Mesenchymal stem cell (in vitro differentiated cells and primary cell): ENCODE data around the gene RFX6. TPM values are rescaled to one million over a fixed set of nuclear protein-coding genes. Genes with fewer than 3 reads are reported as not detected.

Source experiments
- DNase-seq: peaks from one replicate; pipeline ENCODE4 v3.0.0-alpha.2; 2013
- H2AFZ ChIP-seq: one replicate; pipeline ENCODE4 v1.6.1; 2013; ENCODE audit warnings: low read depth, mild to moderate bottlenecking, control low read depth, inconsistent platforms, low read length, moderate library complexity
- H2AK5ac ChIP-seq: 2 replicates; pipeline ENCODE4 v1.6.1; 2013; ENCODE audit warnings: low read length, moderate library complexity, mild to moderate bottlenecking, inconsistent platforms; ENCODE audit not compliant: severe bottlenecking
- H2BK120ac ChIP-seq: one replicate; pipeline ENCODE4 v1.6.1; 2013; ENCODE audit warnings: low read depth, mild to moderate bottlenecking, inconsistent platforms, low read length, moderate library complexity
- H2BK12ac ChIP-seq, 2 experiments: one replicate each; pipeline ENCODE4 v1.6.1; 2013; ENCODE audit warnings: inconsistent platforms in 2 of 2, low read length in 2 of 2, mild to moderate bottlenecking in 2 of 2, moderate library complexity in 2 of 2, control low read depth in 1 of 2
- H2BK15ac ChIP-seq: one replicate; pipeline ENCODE4 v1.6.1; 2013; ENCODE audit warnings: mild to moderate bottlenecking, low read depth, inconsistent platforms; ENCODE audit not compliant: poor library complexity, severe bottlenecking
- H2BK5ac ChIP-seq: 2 replicates; pipeline ENCODE4 v1.6.1; 2013; ENCODE audit warnings: low read depth, mild to moderate bottlenecking, low read length, control low read depth, inconsistent platforms; ENCODE audit not compliant: poor library complexity, severe bottlenecking
- H3K14ac ChIP-seq, 2 experiments: one replicate each; pipeline ENCODE4 v1.6.1; 2013; ENCODE audit warnings: inconsistent platforms in 2 of 2, low read length in 2 of 2, control low read depth in 1 of 2, mild to moderate bottlenecking in 1 of 2, moderate library complexity in 1 of 2
- H3K18ac ChIP-seq, 2 experiments: one replicate each; pipeline ENCODE4 v1.6.1; 2013; ENCODE audit warnings: inconsistent platforms in 2 of 2, low read length in 2 of 2, control low read depth in 1 of 2, low read depth in 1 of 2, mild to moderate bottlenecking in 1 of 2
- H3K23ac ChIP-seq, 2 experiments: one replicate each; pipeline ENCODE4 v1.6.1; 2013; ENCODE audit warnings: inconsistent platforms in 2 of 2, low read length in 2 of 2, mild to moderate bottlenecking in 2 of 2, moderate library complexity in 2 of 2, control low read depth in 1 of 2
- H3K27ac ChIP-seq: 2 replicates; pipeline ENCODE4 v1.5.1; 2013; ENCODE audit warnings: mild to moderate bottlenecking, moderate library complexity, low read length, control low read depth, inconsistent platforms; ENCODE audit not compliant: poor library complexity, severe bottlenecking
- H3K27me3 ChIP-seq, 2 experiments: 2 replicates each; pipeline versions ENCODE4 v1.6.1 to v1.7.0; 2013; ENCODE audit warnings: low read length in 2 of 2, mild to moderate bottlenecking in 2 of 2, moderate library complexity in 2 of 2, control low read depth in 1 of 2, inconsistent platforms in 1 of 2; ENCODE audit not compliant: control insufficient read depth in 1 of 2, insufficient read depth in 1 of 2
- H3K36me3 ChIP-seq, 2 experiments: 2 replicates each; pipeline versions ENCODE4 v1.6.1 to v1.7.0; 2013; ENCODE audit warnings: low read length in 2 of 2, control low read depth in 1 of 2, inconsistent platforms in 1 of 2, low read depth in 1 of 2, mild to moderate bottlenecking in 1 of 2; ENCODE audit not compliant: insufficient read depth in 2 of 2, control insufficient read depth in 1 of 2
- H3K4ac ChIP-seq, 2 experiments: one replicate each; pipeline ENCODE4 v1.6.1; 2013; ENCODE audit warnings: inconsistent platforms in 2 of 2, low read length in 2 of 2, mild to moderate bottlenecking in 2 of 2, moderate library complexity in 2 of 2, control low read depth in 1 of 2, low read depth in 1 of 2
- H3K4me1 ChIP-seq: 2 replicates; pipeline ENCODE4 v1.6.1; 2013; ENCODE audit warnings: low read depth, low read length, control low read depth; ENCODE audit not compliant: control insufficient read depth, insufficient read depth
- H3K4me2 ChIP-seq: 2 replicates; pipeline ENCODE4 v1.6.1; 2013; ENCODE audit warnings: low read length, mild to moderate bottlenecking, inconsistent platforms; ENCODE audit not compliant: poor library complexity, severe bottlenecking
- H3K4me3 ChIP-seq, 2 experiments: 2 replicates each; pipeline versions ENCODE4 v1.5.1 to v1.7.0; 2013; ENCODE audit warnings: low read length in 2 of 2, mild to moderate bottlenecking in 2 of 2, control low read depth in 1 of 2, low read depth in 1 of 2; ENCODE audit not compliant: insufficient read depth in 1 of 2
- H3K79me1 ChIP-seq: replicated peaks from 2 replicates; pipeline ENCODE4 v1.6.1; 2013; ENCODE audit warnings: mild to moderate bottlenecking, control low read depth, low read length, inconsistent platforms; ENCODE audit not compliant: poor library complexity, severe bottlenecking
- H3K9ac ChIP-seq: 2 replicates; pipeline ENCODE4 v1.7.0; 2013; ENCODE audit warnings: mild to moderate bottlenecking, low read length, moderate library complexity
- H3K9me3 ChIP-seq: 2 replicates; pipeline ENCODE4 v1.7.0; 2013; ENCODE audit warnings: mild to moderate bottlenecking, low read length; ENCODE audit not compliant: control insufficient read depth
- H4K8ac ChIP-seq: one replicate; pipeline ENCODE4 v1.6.1; 2013; ENCODE audit warnings: inconsistent platforms, mild to moderate bottlenecking, low read length, moderate library complexity
- H4K91ac ChIP-seq: one replicate; pipeline ENCODE4 v1.6.1; 2013; ENCODE audit warnings: mild to moderate bottlenecking, low read length, inconsistent platforms
- whole genome bisulfite sequencing: methylation state at CpG from one replicate; pipeline ENCODE4 v1.1.7; 2013; ENCODE audit warnings: mixed read lengths; 5-methylcytosine and 5-hydroxymethylcytosine counted together
- polyA plus RNA-seq, 2 experiments: library from polyadenylated mRNA; stranded (reverse); fragments of 200-250 nt; gene quantifications; one replicate each; pipeline ENCODE4 v1.2.3, GENCODE V29; 2013

RFX6 gene, protein sequence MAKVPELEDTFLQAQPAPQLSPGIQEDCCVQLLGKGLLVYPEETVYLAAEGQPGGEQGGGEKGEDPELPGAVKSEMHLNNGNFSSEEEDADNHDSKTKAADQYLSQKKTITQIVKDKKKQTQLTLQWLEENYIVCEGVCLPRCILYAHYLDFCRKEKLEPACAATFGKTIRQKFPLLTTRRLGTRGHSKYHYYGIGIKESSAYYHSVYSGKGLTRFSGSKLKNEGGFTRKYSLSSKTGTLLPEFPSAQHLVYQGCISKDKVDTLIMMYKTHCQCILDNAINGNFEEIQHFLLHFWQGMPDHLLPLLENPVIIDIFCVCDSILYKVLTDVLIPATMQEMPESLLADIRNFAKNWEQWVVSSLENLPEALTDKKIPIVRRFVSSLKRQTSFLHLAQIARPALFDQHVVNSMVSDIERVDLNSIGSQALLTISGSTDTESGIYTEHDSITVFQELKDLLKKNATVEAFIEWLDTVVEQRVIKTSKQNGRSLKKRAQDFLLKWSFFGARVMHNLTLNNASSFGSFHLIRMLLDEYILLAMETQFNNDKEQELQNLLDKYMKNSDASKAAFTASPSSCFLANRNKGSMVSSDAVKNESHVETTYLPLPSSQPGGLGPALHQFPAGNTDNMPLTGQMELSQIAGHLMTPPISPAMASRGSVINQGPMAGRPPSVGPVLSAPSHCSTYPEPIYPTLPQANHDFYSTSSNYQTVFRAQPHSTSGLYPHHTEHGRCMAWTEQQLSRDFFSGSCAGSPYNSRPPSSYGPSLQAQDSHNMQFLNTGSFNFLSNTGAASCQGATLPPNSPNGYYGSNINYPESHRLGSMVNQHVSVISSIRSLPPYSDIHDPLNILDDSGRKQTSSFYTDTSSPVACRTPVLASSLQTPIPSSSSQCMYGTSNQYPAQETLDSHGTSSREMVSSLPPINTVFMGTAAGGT
- polyA plus RNA-seq (2013, experiment 1 of 2), result not detected
- not detected for polyA plus RNA-seq (2013, experiment 2 of 2)

DNA sequence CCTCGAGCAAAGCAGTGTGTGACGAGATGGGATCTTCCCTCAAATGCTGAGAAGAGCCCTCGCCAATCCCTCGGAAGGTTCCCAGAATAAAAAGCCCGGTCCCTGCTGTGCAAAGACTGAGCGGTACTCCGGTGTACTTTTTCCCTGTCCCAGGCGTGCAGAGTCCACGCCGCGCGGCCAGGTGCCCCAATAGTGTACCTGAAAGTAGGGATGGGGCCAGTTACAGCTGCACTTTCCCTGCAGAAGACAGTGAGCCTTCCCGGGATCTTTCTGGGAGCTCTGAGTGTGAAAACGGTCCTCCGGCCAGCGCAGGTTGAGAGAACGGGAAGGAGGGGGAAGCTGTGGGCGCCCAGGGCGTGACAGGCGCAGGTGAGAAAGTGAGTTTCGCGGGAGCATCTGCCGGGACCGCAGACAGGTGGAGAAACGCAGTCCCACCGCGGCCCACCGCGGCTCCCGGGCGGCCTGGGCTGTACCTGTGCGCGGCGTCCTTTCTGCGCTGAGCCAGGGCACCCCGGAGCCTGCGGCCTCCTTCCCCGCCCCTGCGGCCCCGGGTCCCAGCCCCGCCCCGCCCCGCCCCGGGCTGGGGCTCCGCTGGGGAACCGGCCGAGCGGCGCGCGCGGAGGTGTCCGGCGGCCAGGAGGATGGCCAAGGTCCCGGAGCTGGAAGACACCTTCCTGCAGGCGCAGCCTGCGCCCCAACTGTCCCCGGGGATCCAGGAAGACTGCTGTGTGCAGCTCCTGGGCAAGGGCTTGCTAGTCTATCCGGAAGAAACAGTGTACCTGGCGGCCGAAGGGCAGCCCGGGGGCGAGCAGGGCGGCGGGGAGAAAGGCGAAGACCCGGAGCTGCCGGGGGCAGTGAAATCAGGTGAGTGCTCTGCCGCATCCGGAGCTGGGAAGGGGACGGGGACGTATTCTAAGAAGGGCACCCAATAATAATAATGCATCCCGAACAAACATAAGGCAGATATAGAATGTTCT is at the start of gene RFX6:
Gene RFX6, plus strand, starts transcription at position 608 of the 977 bp plus-strand sequence. Its CDS starts 34 bp downstream, at position 642.
- Histone ChIP-seq H3K27ac (no peak within 1 kb of the TSS), H2BK5ac (no peak within 1 kb of the TSS), H3K9ac (no peak within 1 kb of the TSS), H2AFZ (no peak within 1 kb of the TSS), H3K27me3 (peaks cover 30 to 45% of the 10 kb centered on the region in 2 experiments), H4K91ac (no peak within 1 kb of the TSS), H3K23ac (no peak within 1 kb of the TSS), H2BK12ac (no peak within 1 kb of the TSS), H3K4me1 (peaks cover 10% of the 10 kb centered on the region), H3K79me1 (no peaks in the 10 kb centered on the region), H3K36me3 (no peaks in the 10 kb centered on the region), H4K8ac (no peak within 1 kb of the TSS), H3K4me3 (peak within 1 kb of the TSS; percentile 41 to 61), H2BK120ac (no peak within 1 kb of the TSS), H3K18ac (no peak within 1 kb of the TSS), H2AK5ac (no peak within 1 kb of the TSS), H3K4me2 (peak within 1 kb of the TSS; percentile 96), H3K4ac (no peak within 1 kb of the TSS), H3K14ac (no peak within 1 kb of the TSS), H3K9me3 (no peaks in the 10 kb centered on the region), H2BK15ac (no peak within 1 kb of the TSS)
- no peak for DNase-seq
- under 1% methylated on average over 49 of the region's 73 CpGs for WGBS

- Histone ChIP-seq H2AK5ac (no peak overlapping the region), H3K4me3 (no peak overlapping the region), H2BK12ac (no peak overlapping the region), H3K14ac (no peak overlapping the region), H3K4me2 (no peak overlapping the region), H3K9ac (no peak overlapping the region), H3K23ac (no peak overlapping the region), H3K18ac (no peak overlapping the region), H3K79me1 (no peaks in the 10 kb centered on the region), H4K8ac (no peak overlapping the region), H3K36me3 (no peaks in the 10 kb centered on the region), H3K27ac (no peak overlapping the region), H3K4ac (no peak overlapping the region), H3K27me3 (no peaks in the 10 kb centered on the region), H2BK120ac (no peak overlapping the region), H2BK5ac (no peak overlapping the region), H2BK15ac (no peak overlapping the region), H2AFZ (no peak overlapping the region), H3K4me1 (no peaks in the 10 kb centered on the region), H4K91ac (no peak overlapping the region), H3K9me3 (no peaks in the 10 kb centered on the region)
- WGBS, result 100% methylated on average over 1 of the region's 2 CpGs
- DNase-seq, result no peak
These were observed 49.3 kb upstream of the RFX6 start for GRCh38 chr6:116827561-116828240.

DNA sequence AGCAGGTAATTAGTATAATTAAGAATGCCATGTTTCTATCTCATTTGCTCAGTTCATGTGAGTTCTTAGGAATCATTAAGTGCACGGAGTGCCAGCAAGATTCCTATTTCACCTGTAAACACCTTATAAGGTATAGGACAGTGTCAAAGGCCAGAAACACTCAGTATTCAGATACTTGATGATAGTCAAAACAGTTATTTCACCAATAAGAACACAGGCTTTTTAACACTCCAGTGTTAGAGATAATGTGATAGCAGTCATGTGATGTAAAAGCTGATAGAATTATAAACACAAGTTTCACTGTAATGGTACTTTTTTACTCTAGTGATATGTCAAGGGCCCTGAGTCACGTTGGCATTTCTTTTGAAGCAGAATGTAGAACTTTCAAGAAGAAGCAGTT is 48.1 kb upstream of the RFX6 start, which contains the start of gene GPRC6A:
Gene GPRC6A, minus strand, starts transcription at position 101 of the 400 bp plus-strand sequence. Its CDS starts 70 bp downstream, at position 31.
- Histone ChIP-seq H3K27ac (no peak within 1 kb of the TSS), H2AK5ac (no peak within 1 kb of the TSS), H2AFZ (no peak within 1 kb of the TSS), H3K27me3 (no peaks in the 10 kb centered on the region), H3K4ac (no peak within 1 kb of the TSS), H2BK15ac (no peak within 1 kb of the TSS), H3K14ac (no peak within 1 kb of the TSS), H2BK12ac (no peak within 1 kb of the TSS), H4K8ac (no peak within 1 kb of the TSS), H3K4me2 (no peak within 1 kb of the TSS), H3K79me1 (no peaks in the 10 kb centered on the region), H3K4me1 (no peaks in the 10 kb centered on the region), H3K4me3 (no peak within 1 kb of the TSS), H3K36me3 (no peaks in the 10 kb centered on the region), H3K18ac (no peak within 1 kb of the TSS), H2BK5ac (no peak within 1 kb of the TSS), H2BK120ac (no peak within 1 kb of the TSS), H3K9ac (no peak within 1 kb of the TSS), H4K91ac (no peak within 1 kb of the TSS), H3K9me3 (no peaks in the 10 kb centered on the region), H3K23ac (no peak within 1 kb of the TSS)
- DNase-seq, result no peak
- WGBS, result 80% methylated on average over 1 of the region's 2 CpGs
